ENCODE measurements around the gene UBXN6. TPM values are rescaled to one million over a fixed set of nuclear protein-coding genes. Genes with fewer than 3 reads are reported as not detected.

The UBXN6 gene
- total RNA-seq, 2 donors from 2014 or later, result 31.1 to 42.4 TPM

GRCh38 chr19:4449022-4449638 is 8.5 kb downstream of the UBXN6 start:
- Mint-ChIP-seq H3K36me3 (peaks cover 0 to 5% of the 10 kb centered on the region in 2 donors), H3K9me3 (no peaks in the 10 kb centered on the region), H3K27ac (peak overlapping the region; percentile 23 to 37)
- DNase-seq (ENCODE audit: low spot score in 2 of 2) (no peak), ATAC-seq (no peak)

GRCh38 chr19:4448147-4448985 is 9.2 kb downstream of the UBXN6 start:
- no peak for ATAC-seq
- DNase-seq (ENCODE audit: low spot score in 2 of 2), result no peak
- Mint-ChIP-seq H3K36me3 (peaks cover 0 to 5% of the 10 kb centered on the region in 2 donors), H3K27ac (peak overlapping the region; percentile 37 to 50), H3K9me3 (no peaks in the 10 kb centered on the region)

DNA sequence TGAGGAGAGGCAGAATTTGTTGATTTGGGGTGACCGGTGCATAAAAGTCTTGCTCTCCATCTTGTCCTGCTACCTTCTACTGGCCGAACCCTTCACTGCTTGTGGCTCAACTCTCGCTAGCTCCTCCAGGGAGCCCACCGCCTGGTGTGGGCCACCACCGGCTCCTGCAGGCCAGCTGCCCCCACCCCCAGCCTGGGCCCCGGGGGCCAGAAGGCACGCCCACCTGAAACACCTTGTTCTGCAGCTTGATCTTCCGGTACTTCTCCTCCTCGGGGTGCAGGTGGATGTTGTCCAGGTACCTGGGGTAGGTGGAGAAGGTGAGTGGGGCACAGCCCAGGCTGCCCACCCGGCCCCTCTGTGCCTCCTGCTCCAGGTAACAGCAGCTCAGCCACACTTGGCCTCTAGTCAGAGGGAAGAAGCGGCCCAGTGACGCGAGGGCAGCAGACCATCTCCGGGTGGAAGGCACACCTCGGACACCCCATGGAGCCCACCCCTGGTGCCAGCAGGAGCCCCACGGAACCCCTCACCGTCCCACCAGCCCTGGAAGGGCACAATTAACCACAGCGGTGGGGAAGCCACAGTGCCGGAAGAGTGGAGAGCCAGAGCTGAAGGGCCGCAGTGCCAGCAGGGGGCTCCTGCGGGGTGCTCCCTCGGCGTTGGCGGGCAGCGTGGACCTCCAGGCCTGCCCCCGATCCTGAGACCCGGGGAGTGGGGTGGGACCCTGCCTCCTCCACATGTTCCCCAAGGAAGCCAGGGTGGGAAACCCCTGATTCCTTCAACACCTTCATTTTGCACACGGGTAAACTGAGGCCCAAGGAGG is 10.1 kb downstream of the UBXN6 start:
- Mint-ChIP-seq H3K36me3 (peaks cover 0 to 5% of the 10 kb centered on the region in 2 donors), H3K9me3 (no peaks in the 10 kb centered on the region), H3K27ac (no peak overlapping the region)
- DNase-seq (ENCODE audit: low spot score in 2 of 2), result no peak
- no peak for ATAC-seq

- peaks cover 0 to 5% of the 10 kb centered on the region in 2 donors for H3K36me3 Mint-ChIP-seq
- ATAC-seq, result no peak
- H3K9me3 Mint-ChIP-seq, result no peaks in the 10 kb centered on the region
- H3K27ac Mint-ChIP-seq, result peak overlapping the region in 1 of 2 donors; percentile 36
- DNase-seq (ENCODE audit: low spot score in 2 of 2), result no peak
Measured at GRCh38 chr19:4446704-4447200, 10.8 kb downstream of the UBXN6 start.

DNA sequence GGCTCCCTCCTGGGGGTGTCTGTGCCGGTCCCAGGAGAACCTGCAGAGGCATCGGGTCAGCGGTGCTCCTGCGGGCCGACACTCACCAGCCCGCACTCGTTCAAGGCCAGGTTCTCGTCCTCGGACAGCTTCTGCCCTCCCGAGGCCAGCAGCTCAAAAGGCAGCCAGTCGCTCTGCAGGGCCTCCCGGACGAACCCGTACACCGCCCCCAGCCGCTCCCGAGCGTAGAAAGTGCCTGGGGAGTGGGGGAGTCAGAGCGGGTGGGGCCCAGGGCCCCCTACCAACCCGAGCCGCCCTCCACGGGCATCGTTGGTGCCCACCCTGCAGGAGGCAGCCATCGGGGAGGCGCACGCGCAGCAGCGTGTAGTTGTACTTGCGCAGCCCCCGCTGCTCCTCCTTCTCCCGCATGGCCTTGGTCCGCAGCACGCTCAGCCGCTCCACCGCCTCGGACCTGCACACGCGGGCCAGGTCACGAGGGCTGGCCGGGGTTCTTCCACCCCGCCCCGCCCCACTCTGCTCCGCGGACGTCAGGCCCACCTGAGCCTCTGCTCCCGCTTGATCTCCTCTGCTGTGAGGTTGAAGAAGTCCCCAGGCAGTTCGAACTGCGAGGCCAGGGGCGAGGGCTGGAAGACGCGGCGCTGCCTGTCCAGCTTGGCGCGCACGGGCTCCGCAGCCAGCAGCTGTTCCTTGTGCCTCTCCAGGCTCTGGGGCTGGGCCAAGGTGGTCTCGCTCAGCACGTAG is 11.5 kb downstream of the UBXN6 start:
- Mint-ChIP-seq H3K36me3 (peaks cover 0 to 5% of the 10 kb centered on the region in 2 donors), H3K27ac (peak overlapping the region in 1 of 2 donors; percentile 36), H3K9me3 (no peaks in the 10 kb centered on the region)
- ATAC-seq (peak in 1 of 2 donors; percentile 5), DNase-seq (ENCODE audit: low spot score in 2 of 2) (no peak)

GRCh38 chr19:4444765-4445741 is 12.5 kb downstream of the UBXN6 start:
- Mint-ChIP-seq H3K36me3 (peaks cover 1 to 5% of the 10 kb centered on the region in 2 donors), H3K27ac (peak overlapping the region in 1 of 2 donors; percentile 55), H3K9me3 (no peaks in the 10 kb centered on the region)
- ATAC-seq (peak in 1 of 2 donors; percentile 9), DNase-seq (ENCODE audit: low spot score in 2 of 2) (no peak)

GRCh38 chr19:4443966-4444764 is 13.4 kb downstream of the UBXN6 start:
- no peaks in the 10 kb centered on the region for H3K9me3 Mint-ChIP-seq
- peak overlapping the region in 1 of 2 donors; percentile 55 for H3K27ac Mint-ChIP-seq
- DNase-seq (ENCODE audit: low spot score in 2 of 2) (no peak), ATAC-seq (peak in 1 of 2 donors; percentile 11)
- H3K36me3 Mint-ChIP-seq, result peaks cover 6 to 10% of the 10 kb centered on the region in 2 donors

DNA sequence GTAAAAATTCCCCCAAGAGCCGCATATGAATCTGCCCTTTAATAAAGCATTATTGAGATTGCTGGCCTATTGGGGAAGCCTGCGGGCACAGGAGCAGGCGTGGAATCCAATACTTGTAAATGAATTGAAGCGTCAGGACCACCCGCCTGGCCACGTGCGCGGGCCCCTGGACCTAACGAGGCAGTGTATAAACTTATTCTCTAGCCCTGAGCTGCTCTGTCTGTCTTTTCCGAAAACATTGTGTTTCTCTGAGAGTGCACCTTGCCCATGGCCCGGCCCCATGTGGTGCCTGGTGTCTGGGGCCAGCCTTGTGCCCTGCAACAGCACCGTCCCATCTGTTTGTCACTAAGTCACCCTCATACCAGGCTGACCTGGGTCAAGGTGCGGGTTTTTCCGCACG is 14.4 kb downstream of the UBXN6 start:
- Mint-ChIP-seq H3K27ac (no peak overlapping the region), H3K36me3 (peaks cover 7 to 10% of the 10 kb centered on the region in 2 donors), H3K9me3 (no peaks in the 10 kb centered on the region)
- no peak for ATAC-seq
- DNase-seq (ENCODE audit: low spot score in 2 of 2), result no peak

DNA sequence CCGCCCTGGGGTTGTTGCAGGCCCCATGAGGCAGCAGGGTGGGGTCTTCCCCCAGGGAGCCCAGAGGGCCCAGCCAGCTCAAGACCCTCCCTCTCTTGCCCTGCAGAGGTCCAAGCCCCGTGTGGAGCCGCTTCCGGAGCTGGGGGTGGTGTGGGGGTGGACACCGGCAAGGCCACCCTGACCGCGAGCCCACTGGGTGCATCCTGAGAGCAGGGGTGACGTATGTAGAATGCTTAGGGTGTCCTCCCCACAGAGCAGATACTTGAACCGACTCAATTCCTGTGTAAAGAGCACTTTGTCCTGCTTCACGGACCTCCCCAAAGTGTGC is 14.8 kb downstream of the UBXN6 start:
- Mint-ChIP-seq H3K27ac (peak overlapping the region; percentile 68 to 89), H3K9me3 (no peaks in the 10 kb centered on the region), H3K36me3 (peaks cover 7 to 10% of the 10 kb centered on the region in 2 donors)
- DNase-seq (ENCODE audit: low spot score in 2 of 2), result no peak
- ATAC-seq, result no peak

GRCh38 chr19:4441994-4442818 is 15.4 kb downstream of the UBXN6 start:
- H3K27ac Mint-ChIP-seq, result peak overlapping the region; percentile 68 to 89
- no peak for DNase-seq (ENCODE audit: low spot score in 2 of 2)
- H3K9me3 Mint-ChIP-seq, result no peaks in the 10 kb centered on the region
- H3K36me3 Mint-ChIP-seq, result peaks cover 7 to 10% of the 10 kb centered on the region in 2 donors
- no peak for ATAC-seq

- Mint-ChIP-seq H3K36me3 (peaks cover 14 to 15% of the 10 kb centered on the region in 2 donors), H3K9me3 (no peaks in the 10 kb centered on the region), H3K27ac (no peak overlapping the region)
- no peak for ATAC-seq
- DNase-seq (ENCODE audit: low spot score in 2 of 2), result no peak
Measured at GRCh38 chr19:4439243-4439642, 18.4 kb downstream of the UBXN6 start.

- Mint-ChIP-seq H3K9me3 (no peaks in the 10 kb centered on the region), H3K27ac (no peak overlapping the region), H3K36me3 (peaks cover 16% of the 10 kb centered on the region in 2 donors)
- DNase-seq (ENCODE audit: low spot score in 2 of 2) (no peak), ATAC-seq (no peak)
Measured at GRCh38 chr19:4437103-4437502, 20.5 kb downstream of the UBXN6 start.

DNA sequence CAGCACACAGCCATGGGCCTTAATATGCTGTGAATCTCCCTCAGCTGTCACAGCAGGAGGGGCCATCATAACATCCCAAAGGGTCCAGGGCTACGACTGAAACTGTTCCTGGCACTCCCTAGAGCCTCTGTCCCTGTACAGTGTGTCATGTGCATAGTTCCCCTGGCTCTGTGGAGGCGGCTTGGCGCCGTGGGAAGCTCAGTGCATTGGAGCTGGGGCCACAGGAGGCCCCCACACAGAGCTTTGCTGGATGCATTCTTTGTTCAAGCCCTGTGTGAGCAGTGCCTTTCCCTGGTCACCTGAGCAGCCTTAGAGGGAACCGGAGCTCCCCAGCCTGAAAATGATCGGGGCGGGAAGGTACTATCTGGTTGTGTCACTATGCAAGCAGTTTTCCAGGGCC is 21.4 kb downstream of the UBXN6 start:
- H3K27ac Mint-ChIP-seq, result no peak overlapping the region
- peaks cover 24% of the 10 kb centered on the region in 2 donors for H3K36me3 Mint-ChIP-seq
- H3K9me3 Mint-ChIP-seq, result no peaks in the 10 kb centered on the region
- peak in 1 of 2 donors; percentile 13 for ATAC-seq
- DNase-seq (ENCODE audit: low spot score in 2 of 2), result no peak

- Mint-ChIP-seq H3K27ac (peak overlapping the region in 1 of 2 donors; percentile 24), H3K36me3 (peaks cover 32 to 37% of the 10 kb centered on the region in 2 donors), H3K9me3 (no peaks in the 10 kb centered on the region)
- ATAC-seq, result no peak
- DNase-seq (ENCODE audit: low spot score in 2 of 2), result no peak
Measured at GRCh38 chr19:4434391-4434790, 23.2 kb downstream of the UBXN6 start.
